Measurements from ENCODE around the gene ZNF488. TPM values are rescaled to one million over a fixed set of nuclear protein-coding genes. Genes with fewer than 3 reads are reported as not detected.

The ZNF488 gene
- polyA plus RNA-seq, 1 of the 3 experiments (the other 2 are of a cell fraction) = 0.59 TPM

- H3K4me1 ChIP-seq (ENCODE audit: control insufficient read depth in 1 of 2, insufficient read depth in 2 of 2, low read depth in 1 of 2, low read length in 1 of 2) = peaks cover 0 to 16% of the 10 kb centered on the region in 2 experiments; a peak in 1 of 4 replicates
- H3K9ac ChIP-seq = no peak overlapping the region
- H3K4me2 ChIP-seq = no peak overlapping the region
- H3K36me3 ChIP-seq (replicated peaks in 1 of 2; ENCODE audit: control insufficient read depth in 1 of 2, insufficient read depth in 2 of 2, low read length in 1 of 2) = no peaks in the 10 kb centered on the region
- no peaks in the 10 kb centered on the region for H3K9me2 ChIP-seq
- POLR2A ChIA-PET = no interaction called here
- TF ChIP-seq FOXM1 (IDR thresholded peaks at IDR 0.05; ENCODE audit: low read depth) (no peak), ZBTB33 (IDR thresholded peaks at IDR 0.05; ENCODE audit: borderline replicate concordance, low read depth) (no peak), NFIC (IDR thresholded peaks at IDR 0.05; ENCODE audit: borderline replicate concordance) (no peak), USF2 (IDR thresholded peaks at IDR 0.05; ENCODE audit: borderline replicate concordance, low read depth, low read length) (no peak), YY1 (IDR thresholded peaks at IDR 0.05; ENCODE audit: low read depth) (no peak), RAD21 (IDR thresholded peaks at IDR 0.05; ENCODE audit: low read length) (no peak), POLR2AphosphoS5 (IDR thresholded peaks at IDR 0.05; ENCODE audit: low read depth, low read length) (no peak), GABPA (IDR thresholded peaks at IDR 0.05; ENCODE audit: low read depth) (no peak), FOSL2 (IDR thresholded peaks at IDR 0.05; ENCODE audit: borderline replicate concordance, low read depth) (no peak), TEAD4 (IDR thresholded peaks at IDR 0.05; ENCODE audit: borderline replicate concordance, insufficient read depth) (no peak), TAF1 (IDR thresholded peaks at IDR 0.05; ENCODE audit: borderline replicate concordance, low read depth, low read length) (no peak), USF1 (IDR thresholded peaks at IDR 0.05; ENCODE audit: borderline replicate concordance, low read depth) (no peak), SIN3A (IDR thresholded peaks at IDR 0.05; ENCODE audit: borderline replicate concordance, low read depth, low read length) (no peak), RFX5 (IDR thresholded peaks at IDR 0.05; ENCODE audit: low read length) (no peak), EP300 (IDR thresholded peaks at IDR 0.05; ENCODE audit: borderline replicate concordance in 1 of 2, low read depth in 1 of 2, low read length in 1 of 2) (no peak), REST (IDR thresholded peaks at IDR 0.05; ENCODE audit: low read depth, low read length) (no peak), NRF1 (IDR thresholded peaks at IDR 0.05; ENCODE audit: low read depth, low read length) (no peak), MAX (IDR thresholded peaks at IDR 0.05; ENCODE audit: low read depth) (no peak), MEF2A (IDR thresholded peaks at IDR 0.05; ENCODE audit: borderline replicate concordance, low read depth) (no peak)
- no peak overlapping the region for H3K4me3 ChIP-seq (ENCODE audit: low read depth in 2 of 2, low read length in 1 of 2)
- no peaks in the 10 kb centered on the region for H3F3A ChIP-seq (replicated peaks; ENCODE audit: insufficient read depth)
- no peak overlapping the region for H3K27ac ChIP-seq (ENCODE audit: low read depth in 2 of 2, low read length in 1 of 2)
- H3K79me2 ChIP-seq (ENCODE audit: insufficient read depth) = no peaks in the 10 kb centered on the region
- WGBS (ENCODE audit: low lambda C conversion rate) = 23% methylated on average over 1 of the region's 1 CpG
- H3K27me3 ChIP-seq (ENCODE audit: insufficient read depth) = peaks cover 6% of the 10 kb centered on the region; the same call in 1 of the 2 replicates
- no peak for DNase-seq
- no peaks in the 10 kb centered on the region for H4K20me1 ChIP-seq (ENCODE audit: insufficient read depth)
- CTCF ChIA-PET = interaction anchor here (0.7 to 2.5 kb wide), 4 partner anchors 11 to 298 kb away, joined by 3 to 17 read pairs (median 10); no protein-coding TSS in a partner anchor
- H2AFZ ChIP-seq (ENCODE audit: low read depth) = no peak overlapping the region
- no peaks in the 10 kb centered on the region for H3K9me3 ChIP-seq
These were observed 61.0 kb downstream of the ZNF488 start for GRCh38 chr10:47323087-47323486.
